Left forelimb (tissue), 1 donor: ENCODE measurements around the gene ANKHD1.

ENCODE experiments used
- DNase-seq: peaks from one replicate; pipeline ENCODE4 v3.0.0-alpha.2; 2018; ENCODE audit warnings: low spot score

Gene ANKHD1, protein sequence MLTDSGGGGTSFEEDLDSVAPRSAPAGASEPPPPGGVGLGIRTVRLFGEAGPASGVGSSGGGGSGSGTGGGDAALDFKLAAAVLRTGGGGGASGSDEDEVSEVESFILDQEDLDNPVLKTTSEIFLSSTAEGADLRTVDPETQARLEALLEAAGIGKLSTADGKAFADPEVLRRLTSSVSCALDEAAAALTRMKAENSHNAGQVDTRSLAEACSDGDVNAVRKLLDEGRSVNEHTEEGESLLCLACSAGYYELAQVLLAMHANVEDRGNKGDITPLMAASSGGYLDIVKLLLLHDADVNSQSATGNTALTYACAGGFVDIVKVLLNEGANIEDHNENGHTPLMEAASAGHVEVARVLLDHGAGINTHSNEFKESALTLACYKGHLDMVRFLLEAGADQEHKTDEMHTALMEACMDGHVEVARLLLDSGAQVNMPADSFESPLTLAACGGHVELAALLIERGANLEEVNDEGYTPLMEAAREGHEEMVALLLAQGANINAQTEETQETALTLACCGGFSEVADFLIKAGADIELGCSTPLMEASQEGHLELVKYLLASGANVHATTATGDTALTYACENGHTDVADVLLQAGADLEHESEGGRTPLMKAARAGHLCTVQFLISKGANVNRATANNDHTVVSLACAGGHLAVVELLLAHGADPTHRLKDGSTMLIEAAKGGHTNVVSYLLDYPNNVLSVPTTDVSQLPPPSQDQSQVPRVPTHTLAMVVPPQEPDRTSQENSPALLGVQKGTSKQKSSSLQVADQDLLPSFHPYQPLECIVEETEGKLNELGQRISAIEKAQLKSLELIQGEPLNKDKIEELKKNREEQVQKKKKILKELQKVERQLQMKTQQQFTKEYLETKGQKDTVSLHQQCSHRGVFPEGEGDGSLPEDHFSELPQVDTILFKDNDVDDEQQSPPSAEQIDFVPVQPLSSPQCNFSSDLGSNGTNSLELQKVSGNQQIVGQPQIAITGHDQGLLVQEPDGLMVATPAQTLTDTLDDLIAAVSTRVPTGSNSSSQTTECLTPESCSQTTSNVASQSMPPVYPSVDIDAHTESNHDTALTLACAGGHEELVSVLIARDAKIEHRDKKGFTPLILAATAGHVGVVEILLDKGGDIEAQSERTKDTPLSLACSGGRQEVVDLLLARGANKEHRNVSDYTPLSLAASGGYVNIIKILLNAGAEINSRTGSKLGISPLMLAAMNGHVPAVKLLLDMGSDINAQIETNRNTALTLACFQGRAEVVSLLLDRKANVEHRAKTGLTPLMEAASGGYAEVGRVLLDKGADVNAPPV (N-terminal part only)

GRCh38 chr5:140401362-140402257 lies at the start of gene ANKHD1:
Gene ANKHD1, plus strand, starts transcription at chr5:140401833. Its CDS starts 135 bp downstream, at chr5:140401968.
- peak; percentile 97 for DNase-seq

DNA sequence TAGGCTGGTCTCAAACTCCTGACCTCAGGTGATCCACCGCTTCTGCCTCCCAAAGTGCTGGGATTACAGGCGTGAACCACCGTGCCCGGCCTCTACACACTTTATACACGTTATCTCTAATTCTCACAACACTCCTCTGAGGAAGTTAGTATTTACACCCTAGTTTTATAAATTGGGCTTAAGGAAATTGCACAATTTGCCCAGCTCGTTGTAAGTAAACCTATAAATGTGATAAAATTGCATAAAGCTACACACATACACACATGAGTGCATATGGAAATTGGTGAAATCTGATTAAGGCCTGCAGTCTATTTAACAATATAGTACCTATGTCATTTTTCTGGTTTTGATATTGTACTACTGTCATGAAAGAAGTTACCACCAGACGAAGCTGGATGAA lies 46.1 kb upstream of the ANKHD1 start:
- no peak for DNase-seq

GRCh38 chr5:140356853-140357725 lies 44.5 kb upstream of the ANKHD1 start:
- DNase-seq: no peak

- peak; percentile 83 for DNase-seq
Observed at GRCh38 chr5:140357726-140358093, 43.9 kb upstream of the ANKHD1 start.

DNA sequence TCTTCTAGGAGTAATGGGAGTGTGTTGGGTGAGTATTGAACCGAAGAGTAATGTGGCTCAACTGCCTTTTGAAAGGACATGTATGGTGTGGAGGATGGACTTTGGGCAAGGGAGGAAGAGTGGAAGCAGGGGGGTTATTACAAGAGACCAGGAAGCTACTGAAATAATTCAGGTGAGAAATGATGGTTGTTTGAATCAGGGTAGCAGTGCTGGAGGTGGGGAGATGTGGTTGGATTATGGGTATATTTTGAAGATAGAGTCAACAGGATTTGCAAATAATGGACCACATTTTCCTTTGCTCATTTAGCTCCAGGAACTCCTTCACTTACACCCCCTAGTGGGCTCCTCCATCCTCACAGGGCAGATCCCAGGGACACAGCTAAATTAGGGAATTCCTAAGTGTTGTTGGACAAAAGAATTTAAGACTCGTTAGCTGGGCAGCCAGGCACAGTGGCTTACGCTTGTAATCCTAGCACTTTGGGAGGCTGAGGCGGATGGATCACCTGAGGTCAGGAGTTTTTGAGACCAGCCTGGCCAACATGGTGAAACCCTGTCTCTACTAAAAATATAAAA lies 42.8 kb upstream of the ANKHD1 start:
- DNase-seq: no peak

- no peak for DNase-seq
Observed at GRCh38 chr5:140360101-140360500, 41.5 kb upstream of the ANKHD1 start, which contains the start of gene SLC4A9. Gene SLC4A9, plus strand, starts transcription at chr5:140360194. Its CDS starts 43 bp downstream, at chr5:140360237.

DNA sequence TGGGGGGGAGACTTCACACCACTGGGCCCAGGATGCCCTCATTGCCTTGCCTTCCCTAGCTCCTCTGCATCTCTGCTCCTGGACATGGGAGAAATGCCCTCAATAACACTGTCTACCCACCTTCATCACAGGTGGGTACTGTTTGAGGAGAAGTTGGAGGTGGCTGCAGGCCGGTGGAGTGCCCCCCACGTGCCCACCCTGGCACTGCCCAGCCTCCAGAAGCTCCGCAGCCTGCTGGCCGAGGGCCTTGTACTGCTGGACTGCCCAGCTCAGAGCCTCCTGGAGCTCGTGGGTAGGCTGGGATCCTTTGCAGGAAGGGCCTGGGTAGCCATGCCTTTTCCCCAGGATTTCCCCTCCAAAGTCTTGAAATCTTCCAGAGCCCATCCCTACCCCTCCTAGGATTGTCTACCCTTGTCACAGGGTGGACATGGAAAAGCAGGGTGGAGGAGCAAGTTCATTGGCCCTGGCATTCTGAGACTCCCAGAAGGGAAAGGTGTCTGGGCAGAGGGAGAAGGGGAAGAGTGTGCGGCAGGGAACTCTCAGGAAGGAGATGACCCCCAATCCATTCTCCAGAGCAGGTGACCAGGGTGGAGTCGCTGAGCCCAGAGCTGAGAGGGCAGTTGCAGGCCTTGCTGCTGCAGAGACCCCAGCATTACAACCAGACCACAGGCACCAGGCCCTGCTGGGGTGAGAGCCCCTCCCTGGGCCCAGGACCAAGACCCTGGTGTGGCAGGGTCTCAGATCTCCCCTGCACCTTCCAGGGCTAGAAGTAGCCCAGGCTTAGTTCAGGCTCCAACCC lies 40.8 kb upstream of the ANKHD1 start:
- DNase-seq: no peak

DNA sequence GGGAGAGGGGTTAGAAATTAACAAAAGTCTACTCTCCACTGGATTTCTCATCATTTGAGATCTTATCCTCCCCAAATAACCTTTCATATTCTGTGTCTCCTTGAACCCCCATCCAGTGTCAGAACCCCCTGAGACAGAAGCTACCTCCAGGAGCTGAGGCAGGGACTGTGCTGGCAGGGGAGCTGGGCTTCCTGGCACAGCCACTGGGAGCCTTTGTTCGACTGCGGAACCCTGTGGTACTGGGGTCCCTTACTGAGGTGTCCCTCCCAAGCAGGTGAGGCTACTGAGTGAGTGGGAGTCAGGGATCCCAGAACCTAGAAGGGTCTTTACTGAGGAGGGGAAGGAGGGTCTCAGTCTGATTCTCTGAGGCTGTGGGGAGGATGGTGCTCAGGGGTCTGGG lies 39.7 kb upstream of the ANKHD1 start:
- DNase-seq: no peak

GRCh38 chr5:140362311-140362710 lies 39.3 kb upstream of the ANKHD1 start:
- DNase-seq: no peak

DNA sequence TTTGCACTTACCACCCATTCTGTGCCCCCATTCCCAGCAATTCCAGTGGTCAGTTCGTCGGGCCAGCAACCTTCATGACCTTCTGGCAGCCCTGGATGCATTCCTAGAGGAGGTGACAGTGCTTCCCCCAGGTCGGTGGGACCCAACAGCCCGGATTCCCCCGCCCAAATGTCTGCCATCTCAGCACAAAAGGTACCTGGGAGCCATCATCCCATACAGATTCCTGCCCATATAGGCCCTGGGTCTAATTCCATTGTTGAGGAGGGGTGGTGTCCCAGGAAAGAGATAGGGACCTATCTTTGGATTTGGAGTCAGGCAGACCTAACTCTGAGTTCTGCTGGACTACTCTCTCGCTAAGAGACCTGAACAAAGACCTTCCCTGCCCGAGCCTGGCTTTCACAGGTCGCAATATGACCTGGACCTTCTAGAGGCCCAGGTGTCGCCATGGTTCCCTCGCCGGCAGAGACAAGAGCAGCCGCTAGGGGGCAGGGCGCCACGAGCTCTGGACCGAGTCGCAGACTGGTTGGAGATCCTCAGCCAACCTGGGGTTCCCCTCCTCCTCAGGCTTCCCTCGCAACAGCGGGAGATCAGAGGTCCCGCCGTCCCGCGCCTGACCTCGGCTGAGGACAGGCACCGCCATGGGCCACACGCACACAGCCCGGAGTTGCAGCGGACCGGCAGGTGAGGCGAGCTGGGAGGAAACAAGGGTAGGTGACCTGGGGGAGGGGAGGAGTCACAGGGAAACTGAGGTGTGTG lies 38.6 kb upstream of the ANKHD1 start:
- DNase-seq: peak; percentile 79

DNA sequence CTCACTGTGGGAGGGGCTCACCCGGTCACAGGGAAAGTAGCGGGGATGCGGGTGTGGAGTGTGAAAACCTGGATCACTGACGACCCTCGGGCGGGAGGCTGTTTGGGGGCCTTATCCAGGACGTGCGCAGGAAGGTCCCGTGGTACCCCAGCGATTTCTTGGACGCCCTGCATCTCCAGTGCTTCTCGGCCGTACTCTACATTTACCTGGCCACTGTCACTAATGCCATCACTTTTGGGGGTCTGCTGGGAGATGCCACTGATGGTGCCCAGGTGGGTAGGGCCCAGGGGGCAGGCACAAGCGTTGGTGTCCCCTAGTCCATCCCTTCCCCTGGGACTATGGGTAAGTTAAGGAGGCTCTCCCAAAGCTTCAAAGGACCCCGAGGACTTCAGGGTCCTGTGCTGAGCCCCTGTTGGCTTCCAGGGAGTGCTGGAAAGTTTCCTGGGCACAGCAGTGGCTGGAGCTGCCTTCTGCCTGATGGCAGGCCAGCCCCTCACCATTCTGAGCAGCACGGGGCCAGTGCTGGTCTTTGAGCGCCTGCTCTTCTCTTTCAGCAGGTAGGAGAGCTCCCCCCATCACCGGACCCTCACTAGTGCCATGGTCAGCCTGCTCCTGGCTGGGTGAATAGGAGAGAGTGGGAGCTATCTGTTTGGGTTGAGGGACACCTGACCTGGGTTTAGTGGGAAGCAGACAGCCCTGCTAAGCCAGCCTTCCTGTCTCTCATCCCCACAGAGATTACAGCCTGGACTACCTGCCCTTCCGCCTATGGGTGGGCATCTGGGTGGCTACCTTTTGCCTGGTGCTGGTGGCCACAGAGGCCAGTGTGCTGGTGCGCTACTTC lies 37.8 kb upstream of the ANKHD1 start:
- no peak for DNase-seq

GRCh38 chr5:140364472-140364765 lies 37.2 kb upstream of the ANKHD1 start:
- DNase-seq: no peak

DNA sequence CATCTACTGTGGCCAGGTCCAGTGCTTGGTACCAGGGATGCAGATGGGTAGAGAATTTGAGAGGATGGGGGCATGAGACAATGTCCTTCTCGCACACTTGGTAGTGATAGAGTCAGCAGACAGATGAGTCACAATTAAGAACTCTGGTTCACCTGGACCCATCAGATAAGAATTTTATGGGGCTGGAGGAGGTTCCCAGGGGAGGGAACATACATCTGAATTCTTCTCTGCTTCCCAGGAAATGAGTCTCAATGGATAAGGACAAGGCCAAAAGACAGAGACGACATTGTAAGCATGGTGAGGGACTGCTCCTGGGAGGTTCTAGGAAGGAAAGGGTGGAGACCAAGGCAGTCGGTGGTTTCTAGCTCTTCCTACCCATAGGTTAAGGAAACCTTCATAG lies 36.4 kb upstream of the ANKHD1 start:
- no peak for DNase-seq

- no peak for DNase-seq
Observed at GRCh38 chr5:140365941-140366340, 35.7 kb upstream of the ANKHD1 start.

DNA sequence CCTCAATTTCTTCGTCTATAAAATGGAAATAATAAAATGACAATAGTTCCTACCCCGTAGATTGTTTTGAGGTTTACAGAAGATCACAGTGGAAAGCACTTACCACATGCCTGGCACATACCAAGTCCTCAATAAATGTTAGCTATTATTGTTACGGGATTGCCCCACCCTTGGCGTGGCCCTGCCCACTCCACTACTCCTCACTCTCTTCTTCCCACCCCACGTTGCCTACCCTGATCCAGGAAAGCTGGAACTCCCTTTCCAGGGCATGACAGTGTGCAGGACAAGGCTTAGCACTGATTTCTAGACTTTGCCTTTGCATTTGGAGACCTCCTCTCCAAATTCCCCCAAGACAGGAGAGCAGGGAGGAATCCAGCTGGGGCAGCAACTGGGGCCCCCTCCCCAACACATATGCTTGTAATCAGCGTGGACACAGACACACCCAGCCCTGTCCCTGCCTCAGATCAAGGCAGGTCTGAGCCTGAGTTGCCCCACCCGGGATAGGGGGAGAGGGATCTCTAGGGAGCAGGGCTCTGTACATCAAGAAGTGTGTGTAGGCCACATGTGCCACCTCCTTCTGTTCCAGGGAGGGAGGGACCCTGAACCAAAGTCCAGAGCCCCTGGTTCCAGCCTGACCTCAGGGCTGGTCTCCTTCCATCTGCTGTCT lies 34.9 kb upstream of the ANKHD1 start:
- DNase-seq: no peak

DNA sequence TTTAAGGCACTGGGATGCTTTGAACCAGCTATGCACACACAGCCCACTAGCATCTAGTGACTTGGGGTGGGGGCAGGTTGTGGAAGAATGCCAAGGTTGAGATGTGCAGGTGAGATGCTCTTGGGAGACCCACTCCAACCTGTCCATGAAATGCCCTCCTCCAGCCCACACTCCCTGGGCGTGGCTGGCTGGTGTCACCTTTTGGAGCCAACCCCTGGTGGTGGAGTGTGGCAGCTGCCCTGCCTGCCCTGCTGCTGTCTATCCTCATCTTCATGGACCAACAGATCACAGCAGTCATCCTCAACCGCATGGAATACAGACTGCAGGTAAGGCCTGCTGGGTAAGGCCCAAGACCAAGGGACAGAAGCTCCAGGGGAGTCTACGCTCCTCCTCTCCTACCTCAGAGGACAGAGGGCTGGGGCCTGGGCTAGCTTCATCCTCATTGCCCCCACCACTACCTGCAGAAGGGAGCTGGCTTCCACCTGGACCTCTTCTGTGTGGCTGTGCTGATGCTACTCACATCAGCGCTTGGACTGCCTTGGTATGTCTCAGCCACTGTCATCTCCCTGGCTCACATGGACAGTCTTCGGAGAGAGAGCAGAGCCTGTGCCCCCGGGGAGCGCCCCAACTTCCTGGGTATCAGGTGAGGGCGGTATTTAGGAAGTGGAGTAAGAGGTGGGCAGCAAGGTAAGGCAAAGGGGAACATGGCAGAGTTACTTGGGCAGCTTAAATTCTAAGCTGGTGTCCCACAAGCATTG lies 34.2 kb upstream of the ANKHD1 start:
- DNase-seq: no peak
